ENCODE measurements around the gene UBE4B.

- TF ChIP-seq EP300 (IDR thresholded peaks at IDR 0.05) = no peak
- TF ChIP-seq, protein P1, sequence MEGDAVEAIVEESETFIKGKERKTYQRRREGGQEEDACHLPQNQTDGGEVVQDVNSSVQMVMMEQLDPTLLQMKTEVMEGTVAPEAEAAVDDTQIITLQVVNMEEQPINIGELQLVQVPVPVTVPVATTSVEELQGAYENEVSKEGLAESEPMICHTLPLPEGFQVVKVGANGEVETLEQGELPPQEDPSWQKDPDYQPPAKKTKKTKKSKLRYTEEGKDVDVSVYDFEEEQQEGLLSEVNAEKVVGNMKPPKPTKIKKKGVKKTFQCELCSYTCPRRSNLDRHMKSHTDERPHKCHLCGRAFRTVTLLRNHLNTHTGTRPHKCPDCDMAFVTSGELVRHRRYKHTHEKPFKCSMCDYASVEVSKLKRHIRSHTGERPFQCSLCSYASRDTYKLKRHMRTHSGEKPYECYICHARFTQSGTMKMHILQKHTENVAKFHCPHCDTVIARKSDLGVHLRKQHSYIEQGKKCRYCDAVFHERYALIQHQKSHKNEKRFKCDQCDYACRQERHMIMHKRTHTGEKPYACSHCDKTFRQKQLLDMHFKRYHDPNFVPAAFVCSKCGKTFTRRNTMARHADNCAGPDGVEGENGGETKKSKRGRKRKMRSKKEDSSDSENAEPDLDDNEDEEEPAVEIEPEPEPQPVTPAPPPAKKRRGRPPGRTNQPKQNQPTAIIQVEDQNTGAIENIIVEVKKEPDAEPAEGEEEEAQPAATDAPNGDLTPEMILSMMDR (IDR thresholded peaks at IDR 0.05) = no peak
- no peak for TF ChIP-seq POLR2A (IDR thresholded peaks at IDR 0.05)
Measured at GRCh38 chr1:10117132-10117531, 84.4 kb downstream of the UBE4B start.
